Stimulated activated CD8-positive, alpha-beta memory T cell treated with anti-CD3 and anti-CD28 coated beads, Interleukin-4, amount 100 ng/mL, for 1 hour (primary cell): ENCODE data around the gene HS1BP3.

Experiments
- DNase-seq, 2 donors: peaks; one replicate each; pipeline ENCODE4 v3.0.0-alpha.2; 2020; ENCODE audit warnings: low read depth in 2 of 2, low spot score in 1 of 2

The HS1BP3 gene

GRCh38 chr2:20588918-20589871, 61.7 kb downstream of the HS1BP3 start:
- DNase-seq, result no peak

GRCh38 chr2:20585710-20586594, 64.9 kb downstream of the HS1BP3 start:
- DNase-seq, result no peak

GRCh38 chr2:20585359-20585709, 65.6 kb downstream of the HS1BP3 start:
- no peak for DNase-seq

- no peak for DNase-seq
These were observed 66.2 kb downstream of the HS1BP3 start for GRCh38 chr2:20584399-20585358.

GRCh38 chr2:20584045-20584398, 66.9 kb downstream of the HS1BP3 start:
- DNase-seq, result no peak

GRCh38 chr2:20583425-20583881, 67.4 kb downstream of the HS1BP3 start:
- no peak for DNase-seq

- DNase-seq, result no peak
These were observed 68.2 kb downstream of the HS1BP3 start for GRCh38 chr2:20582600-20583221.

- DNase-seq, result no peak
These were observed 70.0 kb downstream of the HS1BP3 start for GRCh38 chr2:20580690-20581437.

GRCh38 chr2:20579866-20580265, 71.0 kb downstream of the HS1BP3 start:
- no peak for DNase-seq

- no peak for DNase-seq
These were observed 71.7 kb downstream of the HS1BP3 start for GRCh38 chr2:20578895-20579825.

- no peak for DNase-seq
These were observed 72.5 kb downstream of the HS1BP3 start for GRCh38 chr2:20578266-20578894.

- no peak for DNase-seq
These were observed 73.2 kb downstream of the HS1BP3 start for GRCh38 chr2:20577495-20578235.

GRCh38 chr2:20576598-20577115, 74.2 kb downstream of the HS1BP3 start:
- DNase-seq, result no peak

- DNase-seq, result no peak
These were observed 74.8 kb downstream of the HS1BP3 start for GRCh38 chr2:20575935-20576597.

- DNase-seq, result no peak
These were observed 75.5 kb downstream of the HS1BP3 start for GRCh38 chr2:20575414-20575813.

GRCh38 chr2:20574930-20575329, 76.0 kb downstream of the HS1BP3 start:
- DNase-seq, result no peak
